Smooth muscle cell (in vitro differentiated cells): ENCODE data around the gene RBM17. TPM values are rescaled to one million over a fixed set of nuclear protein-coding genes. Genes with fewer than 3 reads are reported as not detected.
A peak's percentile ranks its signal among the peaks of the same experiment; 100 is the strongest.

Experiments used
- DNase-seq: peaks from one replicate; lab custom pipeline; 2025; ENCODE audit not compliant: unreplicated experiment; lab: John Stamatoyannopoulos, UW
- H2AFZ ChIP-seq: fragments of 200-600 bp; sonication (generic); 2 replicates; pipeline ENCODE4 v1.6.0; 2016; ENCODE audit warnings: antibody characterized with exemption, low read depth, mild to moderate bottlenecking
- H3F3A ChIP-seq: fragments of 200-600 bp; sonication (generic); 2 replicates; pipeline ENCODE4 v1.6.0; 2017; ENCODE audit warnings: antibody characterized with exemption, low read depth
- H3K27ac ChIP-seq: fragments of 200-600 bp; sonication (generic); 2 replicates; pipeline ENCODE4 v1.5.1; 2016; ENCODE audit warnings: low read depth, mild to moderate bottlenecking
- H3K27me3 ChIP-seq: fragments of 200-600 bp; sonication (generic); 2 replicates; pipeline ENCODE4 v1.6.1; 2016; ENCODE audit warnings: low read depth, mild to moderate bottlenecking
- H3K36me3 ChIP-seq: fragments of 200-600 bp; sonication (generic); 2 replicates; pipeline ENCODE4 v1.5.1; 2016; ENCODE audit warnings: low read depth
- H3K4me1 ChIP-seq: fragments of 200-600 bp; sonication (generic); 2 replicates; pipeline ENCODE4 v1.5.1; 2016; ENCODE audit warnings: low read depth
- H3K4me2 ChIP-seq: fragments of 200-600 bp; sonication (generic); 2 replicates; pipeline ENCODE4 v1.6.0; 2016; ENCODE audit warnings: mild to moderate bottlenecking
- H3K4me3 ChIP-seq: fragments of 200-600 bp; sonication (generic); 2 replicates; pipeline ENCODE4 v1.5.1; 2016; ENCODE audit warnings: mild to moderate bottlenecking
- H3K79me2 ChIP-seq: fragments of 200-600 bp; sonication (generic); 2 replicates; pipeline ENCODE4 v1.6.0; 2016; ENCODE audit warnings: low read depth, mild to moderate bottlenecking
- H3K9ac ChIP-seq: fragments of 200-600 bp; sonication (generic); 2 replicates; pipeline ENCODE4 v1.6.0; 2016; ENCODE audit warnings: low read depth
- H3K9me3 ChIP-seq: fragments of 200-600 bp; sonication (generic); replicated peaks from 2 replicates; pipeline ENCODE4 v1.5.1; 2016; ENCODE audit warnings: low read depth
- H4K20me1 ChIP-seq: fragments of 200-600 bp; sonication (generic); 2 replicates; pipeline ENCODE4 v1.6.0; 2016; ENCODE audit warnings: low read depth
- CTCF ChIP-seq: fragments of 200-600 bp; sonication (generic); IDR thresholded peaks from 2 replicates; pipeline ENCODE4 v1.5.1; 2017; ENCODE audit warnings: borderline replicate concordance, mild to moderate bottlenecking, antibody characterized with exemption; ENCODE audit not compliant: insufficient read depth, poor library complexity, severe bottlenecking
- WGBS: methylation state at CpG from one replicate; pipeline ENCODE4 v1.1.7; 2016; ENCODE audit warnings: low lambda C conversion rate; 5-methylcytosine and 5-hydroxymethylcytosine counted together
- polyA plus RNA-seq: library from polyadenylated mRNA; unstranded; fragments of >200 nt; fragmentation: Nextera tagmentation; extraction: Ambion mirVana; gene quantifications from 2 replicates; pipeline ENCODE4 v1.2.1, GENCODE V29; 2016
- total RNA-seq: library from RNA; depleted of rRNA; stranded (reverse); fragments of >200 nt; gene quantifications from 2 replicates; pipeline ENCODE4 v1.2.3, GENCODE V29; 2014

Gene RBM17
- total and polyA plus RNA-seq, 2 experiments from 2014 or later = 20.0 to 68.3 TPM

- DNase-seq = no peak
- Histone ChIP-seq H3K4me2 (no peak overlapping the region), H3F3A (no peaks in the 10 kb centered on the region), H3K4me1 (no peaks in the 10 kb centered on the region), H3K9ac (no peak overlapping the region), H4K20me1 (no peaks in the 10 kb centered on the region), H3K27me3 (peaks cover 10% of the 10 kb centered on the region), H3K36me3 (no peaks in the 10 kb centered on the region), H3K4me3 (no peak overlapping the region), H3K9me3 (no peaks in the 10 kb centered on the region), H3K27ac (no peak overlapping the region), H3K79me2 (no peaks in the 10 kb centered on the region), H2AFZ (no peak overlapping the region)
- 78% methylated on average over 11 of the region's 11 CpGs for WGBS
- TF ChIP-seq CTCF = no peak
Observed at GRCh38 chr10:6069081-6069931, 19.5 kb upstream of the RBM17 start.

DNA sequence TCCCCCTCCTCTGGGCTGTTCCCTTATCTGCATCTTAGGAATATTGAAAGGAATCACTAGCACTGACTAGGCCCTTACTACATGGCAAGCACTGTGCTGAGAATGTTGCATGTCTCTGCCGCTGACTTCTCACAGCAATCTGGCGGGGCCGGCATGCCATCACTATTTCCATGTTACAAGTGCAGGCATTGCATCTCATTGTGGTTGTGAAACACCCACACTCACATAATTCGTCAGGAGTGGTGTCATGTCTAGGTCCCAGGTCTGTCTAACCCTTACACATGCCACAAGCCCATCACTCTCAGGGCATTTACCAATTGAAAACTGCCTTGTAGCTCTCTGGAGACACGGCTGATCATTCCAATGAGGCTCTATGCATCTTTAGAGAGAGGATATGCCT is 18.2 kb upstream of the RBM17 start:
- Histone ChIP-seq H3K4me3 (no peak overlapping the region), H2AFZ (no peak overlapping the region), H3K36me3 (no peaks in the 10 kb centered on the region), H4K20me1 (no peaks in the 10 kb centered on the region), H3K27ac (peak overlapping the region; percentile 76), H3K9me3 (no peaks in the 10 kb centered on the region), H3K4me1 (no peaks in the 10 kb centered on the region), H3K9ac (no peak overlapping the region), H3K79me2 (no peaks in the 10 kb centered on the region), H3K27me3 (peaks cover 10% of the 10 kb centered on the region), H3K4me2 (peak overlapping the region; percentile 2), H3F3A (no peaks in the 10 kb centered on the region)
- no peak for DNase-seq
- TF ChIP-seq CTCF = no peak
- 58% methylated on average over 5 of the region's 5 CpGs for WGBS

GRCh38 chr10:6071181-6072175 is 17.4 kb upstream of the RBM17 start:
- Histone ChIP-seq H3K9me3 (no peaks in the 10 kb centered on the region), H3K9ac (no peak overlapping the region), H2AFZ (no peak overlapping the region), H3K36me3 (no peaks in the 10 kb centered on the region), H3K79me2 (no peaks in the 10 kb centered on the region), H3K4me2 (no peak overlapping the region), H3K4me1 (no peaks in the 10 kb centered on the region), H4K20me1 (no peaks in the 10 kb centered on the region), H3K27me3 (peaks cover 7% of the 10 kb centered on the region), H3K4me3 (no peak overlapping the region), H3F3A (no peaks in the 10 kb centered on the region), H3K27ac (peak overlapping the region; percentile 76)
- TF ChIP-seq CTCF = no peak
- WGBS = 87% methylated on average over 10 of the region's 10 CpGs
- DNase-seq = no peak
